Measurements from ENCODE around the gene VIPR2.
"Not testable (repeated sequence)": the region's sequence is repeated elsewhere in the genome, so short reads cannot be mapped to it uniquely, and the experiment has no call there.

VIPR2 gene

DNA sequence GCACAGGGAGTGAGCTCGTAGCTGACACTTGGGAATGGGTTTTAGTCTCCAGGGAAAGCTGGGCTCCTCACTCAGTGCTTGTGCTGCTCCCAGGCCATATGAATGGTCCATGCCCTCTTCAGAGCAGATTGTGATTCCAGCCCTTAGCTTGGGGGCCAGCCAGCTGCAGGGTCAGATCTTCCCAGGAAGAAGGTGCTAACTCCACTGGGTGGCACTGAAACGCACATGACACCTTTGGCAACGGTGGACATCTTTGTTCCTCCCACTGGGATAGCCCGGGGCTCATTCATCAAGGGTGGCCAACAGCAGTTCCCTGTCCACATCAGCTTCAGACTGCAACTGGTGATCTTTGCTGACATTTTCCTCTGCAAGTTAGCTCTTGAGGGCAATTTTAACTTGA lies 159.1 kb downstream of the VIPR2 start:
- DNase-seq (ENCODE audit: low read depth): no peak

DNA sequence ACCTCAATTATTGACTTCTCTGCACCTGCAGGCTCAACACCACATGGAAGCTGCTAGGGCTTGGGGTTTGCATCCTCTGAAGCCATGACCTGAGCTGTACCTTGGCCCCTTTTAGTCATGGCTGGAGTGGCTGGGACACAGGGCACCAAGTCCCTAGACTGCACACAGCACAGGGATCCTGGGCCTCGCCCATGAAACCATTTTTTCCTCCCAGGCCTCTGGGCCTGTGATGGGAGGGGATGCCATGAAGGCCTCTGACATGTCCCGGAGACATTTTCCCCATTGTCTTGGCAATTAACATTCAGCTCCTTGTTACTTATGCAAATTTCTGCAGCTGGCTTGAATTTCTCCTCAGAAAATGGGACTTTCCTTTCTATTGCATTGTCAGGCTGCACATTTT lies 160.7 kb downstream of the VIPR2 start:
- DNase-seq (ENCODE audit: low read depth): not testable (repeated sequence)

DNA sequence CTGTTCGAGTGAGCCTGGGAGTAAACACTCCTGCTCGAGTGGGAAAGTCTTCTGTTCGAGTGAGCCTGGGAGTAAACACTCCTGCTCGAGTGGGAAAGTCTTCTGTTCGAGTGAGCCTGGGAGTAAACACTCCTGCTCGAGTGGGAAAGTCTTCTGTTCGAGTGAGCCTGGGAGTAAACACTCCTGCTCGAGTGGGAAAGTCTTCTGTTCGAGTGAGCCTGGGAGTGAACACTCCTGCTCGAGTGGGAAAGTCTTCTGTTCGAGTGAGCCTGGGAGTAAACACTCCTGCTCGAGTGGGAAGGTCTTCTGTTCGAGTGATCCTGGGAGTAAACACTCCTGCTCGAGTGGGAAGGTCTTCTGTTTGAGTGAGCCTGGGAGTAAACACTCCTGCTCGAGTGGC lies 162.6 kb downstream of the VIPR2 start:
- DNase-seq (ENCODE audit: low read depth): not testable (repeated sequence)

DNA sequence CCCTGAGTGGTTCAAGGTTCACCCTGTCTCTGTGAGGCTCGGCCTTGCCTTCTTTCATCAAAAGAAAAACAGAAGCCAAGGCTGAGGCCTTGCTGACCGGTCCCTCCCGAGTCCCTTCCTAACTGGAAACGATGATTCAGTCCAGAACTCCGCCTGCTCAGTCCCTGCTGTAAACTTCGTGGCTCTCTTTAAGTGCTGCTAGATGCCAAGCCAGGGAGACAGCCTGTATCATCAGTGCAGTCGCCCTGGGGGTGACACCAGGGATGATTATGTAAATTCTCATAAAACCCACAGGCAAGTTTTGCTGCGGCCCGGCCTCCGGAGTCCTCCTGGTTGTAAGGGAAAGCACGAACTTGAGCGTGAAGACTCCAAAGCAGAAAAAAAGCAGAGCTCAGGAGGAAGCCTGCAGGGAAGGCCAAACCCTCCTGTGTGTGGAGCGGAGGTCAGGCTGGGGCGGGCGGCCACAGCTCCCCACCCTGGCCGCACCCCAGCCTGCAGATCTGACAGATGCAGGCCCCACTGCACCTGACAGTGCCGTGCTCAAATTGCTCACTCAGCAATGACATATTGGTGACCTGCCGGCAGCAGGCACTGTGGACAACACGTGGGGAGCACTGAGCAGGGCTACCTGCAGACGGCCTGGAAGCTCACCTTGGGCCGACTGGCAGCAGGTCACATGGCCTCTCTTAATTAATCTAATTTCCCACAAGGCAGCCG lies 164.9 kb downstream of the VIPR2 start:
- no peak for DNase-seq (ENCODE audit: low read depth)

DNA sequence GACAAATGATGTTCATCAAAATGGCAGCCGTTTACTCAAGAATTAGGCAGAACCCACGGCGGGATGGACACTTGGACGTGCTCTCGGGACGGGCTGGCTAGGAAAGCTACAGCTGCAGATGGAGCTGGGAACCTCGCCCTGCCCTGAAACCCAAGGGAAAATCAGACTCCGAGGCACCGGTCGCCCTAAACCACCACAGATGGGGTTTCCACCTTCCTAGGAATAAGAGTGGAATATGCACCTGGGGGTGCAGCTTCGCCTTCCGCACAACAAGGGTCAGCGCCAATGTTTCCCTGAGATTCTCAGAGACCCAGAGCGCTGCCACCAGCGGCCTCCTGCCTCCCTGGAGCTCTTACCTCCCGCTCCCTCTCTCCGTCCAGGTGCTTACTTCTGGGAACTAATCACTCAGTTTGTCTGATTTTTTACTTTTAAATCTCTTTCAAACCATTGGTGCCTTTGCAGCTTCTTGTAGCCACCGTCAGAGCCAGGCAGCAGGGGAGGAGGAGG lies 165.6 kb downstream of the VIPR2 start:
- no peak for DNase-seq (ENCODE audit: low read depth)
